IgD-negative memory B cell (primary cell): Measurements from ENCODE around the gene ZNF624. TPM values are rescaled to one million over a fixed set of nuclear protein-coding genes. Genes with fewer than 3 reads are reported as not detected.
"Not testable (repeated sequence)": the region's sequence is repeated elsewhere in the genome, so short reads cannot be mapped to it uniquely, and the experiment has no call there.

Experiments
- H3K27ac Mint-ChIP-seq, 3 donors: one replicate each; pipeline ENCODE4 v1.8.0; 2020 to 2022; ENCODE audit warnings: mild to moderate bottlenecking in 3 of 3, mixed read lengths in 3 of 3, moderate library complexity in 1 of 3
- H3K27me3 Mint-ChIP-seq: one replicate; pipeline ENCODE4 v1.8.0; 2021; ENCODE audit warnings: mixed read lengths
- H3K36me3 Mint-ChIP-seq: one replicate; pipeline ENCODE4 v1.8.0; 2020; ENCODE audit warnings: mild to moderate bottlenecking, mixed read lengths
- H3K4me1 Mint-ChIP-seq, 3 donors: one replicate each; pipeline ENCODE4 v1.8.0; 2020 to 2022; ENCODE audit warnings: mixed read lengths in 3 of 3, mild to moderate bottlenecking in 1 of 3
- H3K4me3 Mint-ChIP-seq, 4 donors: one replicate each; pipeline ENCODE4 v1.8.0; 2020 to 2022; ENCODE audit warnings: mild to moderate bottlenecking in 4 of 4, mixed read lengths in 4 of 4, moderate library complexity in 3 of 4
- H3K9me3 Mint-ChIP-seq, 3 donors: one replicate each; pipeline ENCODE4 v1.8.0; 2020 to 2021; ENCODE audit warnings: mixed read lengths in 3 of 3, mild to moderate bottlenecking in 1 of 3
- polyA plus RNA-seq: library from polyadenylated mRNA; unstranded; fragments of 300-500 nt; fragmentation: Illumina TruSeq; gene quantifications from one replicate; pipeline ENCODE4 v1.2.3, GENCODE V29; 2021

ZNF624 gene
- 3.9 TPM for polyA plus RNA-seq

- no peaks in the 10 kb centered on the region for H3K27me3 Mint-ChIP-seq
Measured at GRCh38 chr17:16653367-16654041, at the start of gene ZNF624. ZNF624 (minus strand) TSS chr17:16653850.

DNA sequence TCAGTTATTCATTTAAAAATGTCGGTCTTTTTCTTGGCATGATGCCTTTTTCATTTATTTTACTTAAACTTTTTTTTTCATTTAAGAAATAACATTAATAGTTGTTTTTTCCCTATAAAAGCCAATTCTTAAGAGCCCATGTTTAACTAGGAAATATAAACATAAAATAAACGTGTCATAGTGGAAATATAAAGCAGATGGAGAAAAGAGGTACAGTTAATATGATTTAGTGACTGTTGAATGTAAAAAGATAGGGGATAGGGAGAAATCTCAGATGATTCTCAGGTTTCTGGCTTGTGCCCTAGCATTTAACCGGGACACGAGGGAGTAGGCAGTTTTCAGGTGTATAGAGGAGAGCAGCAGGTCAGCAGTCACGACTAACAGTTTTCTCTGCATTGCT lies 44.0 kb upstream of the ZNF624 start:
- H3K27ac Mint-ChIP-seq, H3K36me3 Mint-ChIP-seq, H3K9me3 Mint-ChIP-seq, H3K4me3 Mint-ChIP-seq, H3K4me1 Mint-ChIP-seq, H3K27me3 Mint-ChIP-seq: not testable (repeated sequence)

More at GRCh38 chr17:16653367-16654041, at the start of gene ZNF624:
- peak within 1 kb of the TSS; percentile 82 to 91 (median 87) for H3K4me3 Mint-ChIP-seq
- H3K9me3 Mint-ChIP-seq = no peaks in the 10 kb centered on the region
- peaks cover 9 to 13% (median 9%) of the 10 kb centered on the region in 3 donors for H3K4me1 Mint-ChIP-seq
- H3K36me3 Mint-ChIP-seq = peaks cover 2% of the 10 kb centered on the region
- H3K27ac Mint-ChIP-seq = peak within 1 kb of the TSS; percentile 52 to 89 (median 66)

DNA sequence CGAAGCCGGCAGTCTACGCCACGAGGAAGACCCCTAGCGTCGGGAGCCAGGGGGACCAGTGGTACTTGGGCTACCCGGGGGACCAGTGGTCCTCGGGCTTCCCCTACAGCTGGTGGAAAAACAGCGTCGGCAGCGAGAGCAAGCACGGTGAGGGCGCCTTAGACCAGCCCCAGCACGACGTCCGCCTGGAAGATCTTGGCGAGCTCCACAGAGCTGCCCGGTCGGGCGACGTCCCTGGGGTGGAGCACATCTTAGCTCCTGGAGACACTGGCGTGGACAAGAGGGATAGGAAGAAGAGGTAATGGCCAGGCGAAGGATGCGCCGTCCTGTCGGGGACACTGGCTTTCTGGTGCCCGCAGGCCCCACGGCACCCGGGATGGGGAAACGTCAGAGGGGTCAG lies 36.8 kb upstream of the ZNF624 start:
- not testable (repeated sequence) for H3K36me3 Mint-ChIP-seq

DNA sequence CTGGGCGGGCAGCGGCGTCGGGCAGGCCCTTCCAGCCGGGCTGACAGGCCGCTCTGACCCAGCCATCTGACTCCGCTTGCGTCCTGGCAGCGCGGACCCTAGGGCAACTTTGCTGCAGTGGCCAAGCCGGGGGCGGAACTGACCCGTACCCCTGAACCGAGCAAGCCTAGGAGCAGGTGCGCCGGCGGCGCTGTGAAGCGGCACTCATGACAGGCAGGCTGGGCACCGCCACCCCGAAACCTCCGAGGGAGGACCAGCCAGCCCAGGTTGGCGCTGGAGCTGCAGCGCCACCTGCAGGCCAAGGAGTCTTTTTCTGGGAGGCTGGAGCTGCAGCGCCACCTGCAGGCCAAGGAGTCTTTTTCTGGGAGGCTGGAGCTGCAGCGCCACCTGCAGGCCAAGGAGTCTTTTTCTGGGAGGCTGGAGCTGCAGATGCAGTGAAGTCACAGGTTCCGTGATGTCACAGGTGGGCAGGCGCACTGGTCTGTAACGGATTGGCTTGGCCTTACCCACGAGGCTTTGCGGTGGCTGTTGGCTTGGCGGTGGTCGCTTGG lies 36.2 kb upstream of the ZNF624 start, which contains the start of gene CCDC144A:
Gene CCDC144A (plus strand): TSS at position 511 of the 551 bp plus-strand sequence. CDS start 160 bp downstream, outside the sequence.
- H3K36me3 Mint-ChIP-seq, H3K9me3 Mint-ChIP-seq, H3K4me1 Mint-ChIP-seq, H3K4me3 Mint-ChIP-seq, H3K27me3 Mint-ChIP-seq, H3K27ac Mint-ChIP-seq: not testable (repeated sequence)

More for the DNA sequence above, 36.8 kb upstream of the ZNF624 start:
- H3K4me3 Mint-ChIP-seq, H3K9me3 Mint-ChIP-seq, H3K27me3 Mint-ChIP-seq, H3K27ac Mint-ChIP-seq, H3K4me1 Mint-ChIP-seq: not testable (repeated sequence)

GRCh38 chr17:16687151-16687550 lies 33.5 kb upstream of the ZNF624 start:
- not testable (repeated sequence) for H3K9me3 Mint-ChIP-seq, H3K4me3 Mint-ChIP-seq, H3K36me3 Mint-ChIP-seq, H3K4me1 Mint-ChIP-seq, H3K27ac Mint-ChIP-seq
- H3K27me3 Mint-ChIP-seq = peaks cover 15% of the 10 kb centered on the region

GRCh38 chr17:16686019-16686418 lies 32.4 kb upstream of the ZNF624 start:
- not testable (repeated sequence) for H3K9me3 Mint-ChIP-seq, H3K36me3 Mint-ChIP-seq, H3K4me3 Mint-ChIP-seq, H3K4me1 Mint-ChIP-seq, H3K27ac Mint-ChIP-seq
- peaks cover 13% of the 10 kb centered on the region for H3K27me3 Mint-ChIP-seq

DNA sequence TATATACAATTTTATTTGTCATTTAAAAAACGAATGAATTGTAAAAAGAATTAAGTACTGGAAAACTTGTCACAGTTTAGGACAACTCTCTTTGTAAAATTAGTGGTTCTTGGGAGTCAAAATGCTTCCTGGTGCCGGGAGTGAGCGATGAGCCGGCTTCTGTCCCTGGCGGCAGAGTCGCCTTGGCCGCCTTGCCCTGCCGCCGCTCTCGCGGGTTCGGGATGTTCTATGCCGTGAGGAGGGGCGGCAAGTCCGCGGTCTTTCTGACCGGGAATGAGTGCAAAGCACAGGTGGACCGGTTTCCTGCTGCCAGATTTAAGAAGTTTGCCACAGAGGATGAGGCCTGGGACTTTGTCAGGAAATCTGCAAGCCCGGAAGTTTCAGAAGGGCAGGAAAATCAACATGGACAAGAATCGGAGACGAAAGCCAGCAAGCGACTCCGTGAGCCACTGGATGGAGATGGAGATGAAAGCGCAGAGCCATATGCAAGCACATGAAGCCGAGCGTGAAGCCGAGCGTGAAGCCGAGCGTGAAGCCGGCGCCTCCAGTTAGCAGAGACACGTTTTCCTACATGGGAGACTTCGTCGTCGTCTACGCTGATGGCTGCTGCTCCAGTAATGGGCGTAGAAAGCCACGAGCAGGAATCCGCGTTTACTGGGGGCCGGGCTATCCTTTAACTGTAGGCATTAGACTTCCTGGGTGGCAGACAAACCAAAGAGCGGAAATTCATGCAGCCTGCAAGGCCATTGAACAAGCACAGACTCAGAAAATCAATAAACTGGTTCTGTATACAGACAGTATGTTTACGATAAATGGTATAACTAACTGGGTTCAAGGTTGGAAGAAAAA lies 29.9 kb upstream of the ZNF624 start:
- H3K4me1 Mint-ChIP-seq, H3K36me3 Mint-ChIP-seq, H3K9me3 Mint-ChIP-seq, H3K27ac Mint-ChIP-seq: not testable (repeated sequence)
- Mint-ChIP-seq H3K27me3 (peaks cover 13% of the 10 kb centered on the region), H3K4me3 (peak overlapping the region in 1 of 4 donors; percentile 58)

DNA sequence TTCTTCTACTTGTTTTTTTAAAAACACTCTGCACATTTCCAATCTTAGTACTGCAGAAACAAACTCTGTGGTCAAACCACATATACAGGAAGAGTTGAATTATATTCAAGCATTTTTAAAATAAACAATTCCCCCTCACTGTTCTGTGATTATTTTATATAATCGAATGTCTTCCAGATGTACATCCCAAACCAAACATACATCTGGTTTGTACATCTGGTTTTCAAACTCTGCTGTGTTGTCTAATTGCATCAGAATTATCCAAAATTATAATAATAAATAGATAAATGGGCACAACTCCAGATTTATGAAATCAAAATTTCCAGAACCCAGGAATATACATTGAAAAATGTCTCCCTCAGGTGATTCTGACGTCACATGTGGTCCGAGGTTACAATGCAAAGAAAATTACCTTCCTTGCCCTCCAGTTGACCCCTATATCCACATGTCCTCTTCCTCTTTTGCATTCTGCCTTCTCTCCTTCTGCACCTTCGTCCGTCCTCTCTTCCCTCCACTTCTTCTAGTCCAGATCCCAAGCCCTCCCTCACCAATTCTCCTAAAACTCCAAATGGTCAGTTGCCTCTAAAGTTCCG lies 23.1 kb upstream of the ZNF624 start:
- Mint-ChIP-seq H3K36me3 (peaks cover 1% of the 10 kb centered on the region), H3K4me1 (no peaks in the 10 kb centered on the region), H3K27ac (no peak overlapping the region), H3K4me3 (no peak overlapping the region), H3K9me3 (no peaks in the 10 kb centered on the region), H3K27me3 (peaks cover 3% of the 10 kb centered on the region)

GRCh38 chr17:16666907-16667636 lies 13.4 kb upstream of the ZNF624 start:
- H3K4me1 Mint-ChIP-seq, H3K36me3 Mint-ChIP-seq, H3K9me3 Mint-ChIP-seq, H3K27ac Mint-ChIP-seq, H3K27me3 Mint-ChIP-seq: not testable (repeated sequence)
- peak overlapping the region in 2 of 4 donors; percentile 82 to 84 for H3K4me3 Mint-ChIP-seq

GRCh38 chr17:16666553-16666906 lies 12.9 kb upstream of the ZNF624 start:
- not testable (repeated sequence) for H3K27ac Mint-ChIP-seq, H3K27me3 Mint-ChIP-seq, H3K4me1 Mint-ChIP-seq, H3K9me3 Mint-ChIP-seq, H3K36me3 Mint-ChIP-seq
- H3K4me3 Mint-ChIP-seq = peak overlapping the region in 1 of 4 donors; percentile 12

DNA sequence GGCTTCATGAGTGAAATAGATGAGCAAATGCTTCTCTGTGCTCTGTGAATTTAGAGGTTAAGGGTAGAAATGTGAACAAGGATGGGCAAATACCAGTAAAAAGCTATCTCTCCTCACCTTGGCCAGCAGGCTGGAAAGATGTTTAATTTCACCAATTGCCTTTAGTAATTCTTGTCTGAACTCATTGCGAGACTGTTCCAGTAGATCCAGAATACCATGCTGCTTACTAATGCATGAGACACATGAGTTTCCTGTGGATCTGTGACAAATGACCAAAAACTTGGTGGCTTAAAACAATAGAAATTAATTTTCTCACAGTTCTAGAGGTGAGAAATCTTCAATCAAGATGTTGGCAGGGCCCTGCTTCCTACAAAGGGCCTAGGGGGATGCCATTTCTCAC lies 9.3 kb upstream of the ZNF624 start:
- H3K27me3 Mint-ChIP-seq = peaks cover 7% of the 10 kb centered on the region

DNA sequence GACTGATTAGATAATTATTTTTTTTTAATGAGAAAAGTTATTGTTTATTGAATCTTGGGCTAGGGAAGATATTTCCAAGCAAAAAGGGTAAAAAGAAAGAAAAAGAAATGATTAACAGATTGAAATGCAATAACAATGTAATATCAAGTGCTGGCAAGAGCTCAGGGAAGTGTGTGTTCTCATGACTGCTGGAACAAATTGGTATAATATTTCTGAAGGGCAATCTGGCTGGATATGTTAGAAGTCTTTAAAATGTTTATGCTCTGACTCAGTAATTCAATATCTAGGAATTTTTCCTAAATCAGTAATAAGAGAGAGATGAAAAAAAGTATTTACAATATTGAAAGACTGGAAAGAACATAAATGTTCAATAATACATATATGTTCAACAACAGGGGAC lies 7.6 kb upstream of the ZNF624 start:
- Mint-ChIP-seq H3K36me3 (no peaks in the 10 kb centered on the region), H3K4me3 (no peak overlapping the region), H3K9me3 (peaks cover 0 to 3% (median 3%) of the 10 kb centered on the region in 3 donors), H3K27me3 (peaks cover 7% of the 10 kb centered on the region), H3K27ac (no peak overlapping the region), H3K4me1 (peaks cover 2 to 8% (median 2%) of the 10 kb centered on the region in 3 donors)

More for the DNA sequence above, 9.3 kb upstream of the ZNF624 start:
- Mint-ChIP-seq H3K4me3 (no peak overlapping the region), H3K36me3 (no peaks in the 10 kb centered on the region), H3K4me1 (peaks cover 2 to 8% (median 4%) of the 10 kb centered on the region in 3 donors), H3K9me3 (peaks cover 0 to 3% (median 3%) of the 10 kb centered on the region in 3 donors), H3K27ac (no peak overlapping the region)

GRCh38 chr17:16652847-16653366 lies 743 bp downstream of the ZNF624 start:
- peaks cover 9 to 13% (median 9%) of the 10 kb centered on the region in 3 donors for H3K4me1 Mint-ChIP-seq
- peak overlapping the region; percentile 12 to 66 (median 53) for H3K27ac Mint-ChIP-seq
- H3K27me3 Mint-ChIP-seq = no peaks in the 10 kb centered on the region
- no peaks in the 10 kb centered on the region for H3K9me3 Mint-ChIP-seq
- peaks cover 4% of the 10 kb centered on the region for H3K36me3 Mint-ChIP-seq
- H3K4me3 Mint-ChIP-seq = peak overlapping the region; percentile 82 to 91 (median 87)

DNA sequence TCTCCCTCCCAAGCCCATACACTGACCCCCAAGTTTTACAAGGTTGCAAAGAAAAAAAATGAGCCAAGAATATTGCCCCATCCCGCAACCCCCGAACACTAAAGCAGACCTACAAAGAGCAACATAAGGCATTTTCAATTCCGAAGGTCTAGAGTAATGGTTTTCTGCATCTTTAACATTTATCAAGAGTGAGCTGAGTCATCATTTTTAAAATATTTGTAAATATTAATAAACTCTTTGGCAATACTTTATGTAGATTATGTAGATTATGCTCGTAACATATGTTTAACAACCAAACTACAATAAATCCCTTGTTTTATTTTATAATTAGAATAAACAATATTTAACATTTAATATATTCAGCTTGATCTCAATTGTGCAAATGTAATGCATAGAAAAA lies 1.4 kb downstream of the ZNF624 start:
- H3K4me1 Mint-ChIP-seq = peaks cover 9 to 13% (median 9%) of the 10 kb centered on the region in 3 donors
- no peaks in the 10 kb centered on the region for H3K27me3 Mint-ChIP-seq
- H3K36me3 Mint-ChIP-seq = peaks cover 4% of the 10 kb centered on the region
- peak overlapping the region in 1 of 3 donors; percentile 12 for H3K27ac Mint-ChIP-seq
- H3K9me3 Mint-ChIP-seq = no peaks in the 10 kb centered on the region
- peak overlapping the region in 3 of 4 donors; percentile 11 to 86 (median 82) for H3K4me3 Mint-ChIP-seq
